ENCODE measurements around the gene NT5C1B.

The NT5C1B gene

GRCh38 chr2:18592372-18592771, 3.0 kb upstream of the NT5C1B start:
- DNase-seq (ENCODE audit: low read depth) = no peak
- H3K4me3 ChIP-seq (ENCODE audit: low read length) = no peak overlapping the region
- TF ChIP-seq CTCF (conservative IDR thresholded peaks at IDR 0.05; ENCODE audit: low read depth, low read length) = no peak

- no peak for DNase-seq (ENCODE audit: low read depth)
- no peak for TF ChIP-seq CTCF (conservative IDR thresholded peaks at IDR 0.05; ENCODE audit: low read depth, low read length)
- H3K4me3 ChIP-seq (ENCODE audit: low read length) = no peak overlapping the region
Measured at GRCh38 chr2:18588802-18589201, 567 bp downstream of the NT5C1B start.

- TF ChIP-seq CTCF (conservative IDR thresholded peaks at IDR 0.05; ENCODE audit: low read depth, low read length) = no peak
- DNase-seq (ENCODE audit: low read depth) = no peak
- H3K4me3 ChIP-seq (ENCODE audit: low read length) = no peak overlapping the region
Measured at GRCh38 chr2:18588049-18588448, 1.3 kb downstream of the NT5C1B start.

GRCh38 chr2:18585526-18585925, 3.8 kb downstream of the NT5C1B start:
- no peak for DNase-seq (ENCODE audit: low read depth)
- no peak for TF ChIP-seq CTCF (conservative IDR thresholded peaks at IDR 0.05; ENCODE audit: low read depth, low read length)
- no peak overlapping the region for H3K4me3 ChIP-seq (ENCODE audit: low read length)

GRCh38 chr2:18584608-18584954, 4.8 kb downstream of the NT5C1B start:
- no peak for TF ChIP-seq CTCF (conservative IDR thresholded peaks at IDR 0.05; ENCODE audit: low read depth, low read length)
- DNase-seq (ENCODE audit: low read depth) = no peak
- H3K4me3 ChIP-seq (ENCODE audit: low read length) = no peak overlapping the region

- DNase-seq (ENCODE audit: low read depth) = no peak
- H3K4me3 ChIP-seq (ENCODE audit: low read length) = no peak overlapping the region
- TF ChIP-seq CTCF (conservative IDR thresholded peaks at IDR 0.05; ENCODE audit: low read depth, low read length) = no peak
Measured at GRCh38 chr2:18583905-18584607, 5.3 kb downstream of the NT5C1B start.

GRCh38 chr2:18580606-18581005, 8.8 kb downstream of the NT5C1B start:
- H3K4me3 ChIP-seq (ENCODE audit: low read length) = no peak overlapping the region
- no peak for TF ChIP-seq CTCF (conservative IDR thresholded peaks at IDR 0.05; ENCODE audit: low read depth, low read length)
- no peak for DNase-seq (ENCODE audit: low read depth)

Measured in retinal pigment epithelial cell (primary cell).